ENCODE results near the gene C9orf50. TPM values are rescaled to one million over a fixed set of nuclear protein-coding genes. Genes with fewer than 3 reads are reported as not detected.
"Not testable (repeated sequence)": the region's sequence is repeated elsewhere in the genome, so short reads cannot be mapped to it uniquely, and the experiment has no call there.

Gene C9orf50
- total RNA-seq, 1 donor from 2014 or later: not detected

DNA sequence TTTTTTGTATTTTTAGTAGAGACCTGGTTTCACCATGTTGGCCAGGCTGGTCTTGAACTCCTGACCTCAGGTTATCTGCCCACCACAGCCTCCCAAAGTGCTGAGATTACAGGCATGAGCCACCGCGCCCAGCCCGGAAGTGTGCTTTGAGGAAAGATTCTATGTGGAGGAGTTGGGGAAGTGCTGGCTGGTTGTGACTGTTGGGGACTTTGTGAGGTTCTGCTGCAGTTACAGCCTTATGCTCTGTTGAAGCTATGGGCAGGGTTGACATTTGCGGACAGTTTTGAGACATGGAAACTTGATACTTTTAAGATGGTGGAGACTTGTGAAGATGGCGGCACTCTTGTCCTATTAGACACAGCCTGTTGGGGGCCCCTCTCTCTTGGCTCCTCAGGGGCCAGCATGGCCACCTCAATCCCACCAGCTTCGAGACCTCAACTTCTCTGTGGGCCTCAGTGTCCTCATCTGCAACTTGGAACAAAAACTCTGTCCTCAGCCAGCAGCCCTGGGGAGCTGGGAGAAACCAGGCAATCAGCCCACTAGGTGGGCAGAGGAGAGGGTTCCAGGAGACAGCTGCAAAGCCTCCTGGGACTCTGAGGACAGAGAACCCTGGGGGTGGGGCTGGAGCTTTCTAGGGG, 24.9 kb downstream of the C9orf50 start:
- intact Hi-C loops (cut with micrococcal nuclease): no loop called here

- intact Hi-C loops (cut with micrococcal nuclease): no loop called here
These were observed 25.6 kb downstream of the C9orf50 start for GRCh38 chr9:129595311-129595741.

DNA sequence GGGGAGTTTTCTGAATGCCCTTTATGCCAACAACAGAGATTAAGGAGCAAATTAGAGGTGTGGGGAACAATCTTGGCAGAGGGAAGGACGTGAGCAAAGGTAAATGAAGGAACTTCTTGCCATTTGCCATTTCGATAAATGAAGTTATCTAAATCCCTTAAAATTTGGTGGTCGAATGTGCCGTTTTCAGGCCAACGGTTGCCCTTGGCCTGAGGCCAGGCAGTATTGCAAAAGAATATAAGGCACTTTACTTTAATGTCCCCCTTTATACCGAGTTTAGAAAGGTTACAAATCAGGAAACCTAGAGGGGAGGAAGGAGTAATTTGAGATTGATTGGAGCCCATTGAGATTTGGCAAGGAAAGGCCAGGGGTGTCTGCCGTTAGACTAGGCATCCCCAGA, 26.3 kb downstream of the C9orf50 start:
- intact Hi-C loops (cut with micrococcal nuclease): no loop called here

GRCh38 chr9:129592790-129593189, 28.1 kb downstream of the C9orf50 start:
- intact Hi-C loops (cut with micrococcal nuclease): not testable (repeated sequence)

DNA sequence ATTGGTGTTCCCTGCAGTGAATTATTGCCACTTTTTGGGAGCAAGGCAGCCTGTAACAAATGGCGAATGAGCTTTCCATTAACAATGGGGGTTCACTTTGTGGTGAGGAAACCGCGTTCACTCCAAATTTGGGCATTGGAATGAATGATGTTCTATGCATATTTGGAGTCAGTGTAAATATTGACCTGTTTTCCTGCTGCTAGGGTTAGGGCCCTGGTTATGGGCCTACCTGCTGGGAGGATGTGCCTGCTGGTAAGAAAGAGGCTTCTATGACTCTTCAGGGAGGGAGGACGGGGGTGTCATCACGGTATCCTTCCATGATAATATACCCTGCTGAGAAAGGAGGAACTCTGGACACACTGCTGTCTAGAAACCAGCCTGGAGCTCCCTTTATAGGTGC, 29.0 kb downstream of the C9orf50 start:
- intact Hi-C loops (cut with micrococcal nuclease): no loop called here

DNA sequence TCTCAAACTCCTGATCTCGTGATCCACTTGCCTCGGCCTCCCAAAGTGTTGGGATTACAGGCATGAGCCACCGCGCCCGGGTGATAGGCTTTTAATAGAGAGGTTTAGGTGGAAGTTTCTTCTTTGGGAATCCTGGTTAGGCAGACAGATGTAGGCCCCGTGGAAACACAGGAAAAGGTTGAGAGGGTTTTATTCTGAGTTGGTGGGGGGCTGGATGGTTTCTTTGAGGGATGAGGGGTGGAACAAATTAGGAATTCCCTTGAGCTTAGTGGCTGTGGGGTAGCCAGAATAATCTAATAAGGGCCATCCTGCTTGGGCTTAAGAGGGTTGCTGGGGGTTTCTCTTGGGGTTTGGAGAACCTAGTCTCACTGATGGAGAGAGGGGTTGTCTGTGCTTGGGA, 30.4 kb downstream of the C9orf50 start:
- intact Hi-C loops (cut with micrococcal nuclease): no loop called here

DNA sequence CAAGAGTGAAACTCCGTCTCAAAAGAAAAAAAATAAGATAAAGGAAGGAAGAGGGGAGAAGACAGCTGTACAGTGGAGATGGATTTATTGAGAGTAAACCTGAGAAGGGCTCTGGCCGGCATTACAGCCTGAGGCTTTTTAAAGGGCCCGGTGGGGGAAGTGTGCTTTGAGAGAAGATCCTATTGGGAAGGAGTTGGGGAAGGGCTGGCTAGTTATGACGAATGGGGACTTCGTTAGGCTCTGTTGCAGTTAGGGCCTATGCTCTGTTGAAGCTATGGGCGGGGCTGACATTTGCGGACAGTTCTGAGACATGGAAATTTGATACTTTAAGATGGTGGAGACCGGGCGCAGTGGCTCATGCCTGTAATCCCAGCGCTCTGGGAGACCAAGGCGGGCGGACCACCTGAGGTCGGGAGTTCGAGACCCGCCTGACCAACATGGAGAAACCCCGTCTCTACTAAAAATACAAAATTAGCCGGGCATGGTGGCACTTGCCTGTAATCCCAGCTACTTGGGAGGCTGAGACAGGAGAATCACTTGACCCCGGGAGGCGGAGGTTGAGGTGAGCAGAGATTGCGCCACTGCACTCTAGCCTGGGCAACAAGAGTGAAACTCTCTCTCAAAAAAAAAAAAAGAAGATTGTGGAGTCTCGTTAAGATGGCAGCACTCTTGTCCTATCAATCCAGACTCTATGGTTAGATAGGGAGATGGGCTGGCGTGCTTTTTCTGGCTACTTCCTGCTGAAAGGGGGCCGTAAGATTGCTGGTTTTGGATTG, 33.2 kb downstream of the C9orf50 start:
- intact Hi-C loops (cut with micrococcal nuclease): loop anchor here (10.0 kb wide), 1 partner anchor 93 kb away; no protein-coding TSS in a partner anchor

- intact Hi-C loops (cut with micrococcal nuclease): loop anchor here (10.0 kb wide), 1 partner anchor 92 kb away; no protein-coding TSS in a partner anchor
These were observed 34.2 kb downstream of the C9orf50 start for GRCh38 chr9:129586685-129587084.

DNA sequence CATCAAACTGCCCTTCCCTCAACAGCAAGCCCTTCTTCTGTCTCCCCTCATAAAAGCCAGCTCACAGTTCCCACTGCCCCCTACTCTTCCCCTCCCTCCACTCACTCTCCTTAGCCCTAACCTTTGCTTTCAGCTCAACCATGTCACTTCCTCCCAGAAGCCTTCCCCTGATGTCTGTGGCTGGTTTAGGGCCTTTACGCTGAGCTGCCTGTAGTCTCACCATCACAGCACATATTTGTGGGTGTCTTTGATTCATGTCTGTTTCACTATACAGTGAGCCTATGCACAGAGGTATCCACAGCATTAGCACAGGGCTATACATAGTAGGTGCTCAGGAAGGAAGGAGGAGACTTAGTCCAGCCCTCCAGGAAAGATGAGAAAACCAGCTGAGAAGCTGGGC, 34.7 kb downstream of the C9orf50 start:
- intact Hi-C loops (cut with micrococcal nuclease): loop anchor here (10.0 kb wide), 1 partner anchor 91 kb away; no protein-coding TSS in a partner anchor

GRCh38 chr9:129585352-129585751, 35.5 kb downstream of the C9orf50 start:
- intact Hi-C loops (cut with micrococcal nuclease): loop anchor here (10.0 kb wide), 1 partner anchor 91 kb away; no protein-coding TSS in a partner anchor

DNA sequence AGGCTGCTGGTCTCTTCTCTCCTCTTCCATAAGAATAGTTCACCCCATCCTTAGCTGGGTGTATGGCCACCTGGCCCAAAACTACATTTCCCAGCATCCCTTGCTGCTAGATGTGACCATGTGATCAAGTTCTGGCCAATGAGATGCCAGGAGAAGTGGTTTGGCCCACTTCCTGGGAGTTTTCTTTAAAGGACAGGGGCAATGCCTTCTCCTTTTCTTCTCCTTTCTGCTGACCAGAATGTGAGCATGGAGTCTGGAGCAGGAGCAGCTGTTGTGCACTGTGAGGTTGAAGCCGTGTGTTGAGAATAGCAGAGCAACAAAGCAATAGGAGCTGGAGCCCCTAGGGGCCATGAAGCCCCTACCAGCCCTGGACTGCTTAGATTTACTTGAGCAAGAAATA, 36.8 kb downstream of the C9orf50 start:
- intact Hi-C loops (cut with micrococcal nuclease): loop anchor here (10.0 kb wide), 1 partner anchor 89 kb away; no protein-coding TSS in a partner anchor

GRCh38 chr9:129583308-129584038, 37.4 kb downstream of the C9orf50 start:
- intact Hi-C loops (cut with micrococcal nuclease): loop anchor here (10.0 kb wide), 1 partner anchor 89 kb away; no protein-coding TSS in a partner anchor

DNA sequence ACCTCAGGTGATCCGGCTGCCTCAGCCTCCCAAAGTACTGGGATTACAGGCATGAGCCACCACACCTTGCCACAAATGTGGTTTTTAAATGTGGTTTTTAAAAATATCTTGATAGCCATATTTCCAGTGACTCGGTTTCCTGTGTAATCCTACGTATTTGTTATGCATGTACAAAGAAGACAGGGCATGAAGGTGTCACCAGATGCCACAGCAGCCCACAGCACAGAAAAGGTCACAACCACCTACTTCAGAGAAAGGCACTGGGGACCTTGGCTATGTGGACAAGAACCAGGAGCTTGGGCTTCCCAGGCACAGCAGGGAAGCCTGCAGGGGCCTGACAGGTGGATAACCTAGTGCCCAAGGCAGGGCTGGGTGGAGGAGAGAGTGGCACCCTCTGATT, 38.0 kb downstream of the C9orf50 start:
- intact Hi-C loops (cut with micrococcal nuclease): loop anchor here (10.0 kb wide), 1 partner anchor 88 kb away; no protein-coding TSS in a partner anchor

GRCh38 chr9:129581505-129582189, 39.3 kb downstream of the C9orf50 start:
- intact Hi-C loops (cut with micrococcal nuclease): loop anchor here (10.0 kb wide), 1 partner anchor 87 kb away; no protein-coding TSS in a partner anchor

DNA sequence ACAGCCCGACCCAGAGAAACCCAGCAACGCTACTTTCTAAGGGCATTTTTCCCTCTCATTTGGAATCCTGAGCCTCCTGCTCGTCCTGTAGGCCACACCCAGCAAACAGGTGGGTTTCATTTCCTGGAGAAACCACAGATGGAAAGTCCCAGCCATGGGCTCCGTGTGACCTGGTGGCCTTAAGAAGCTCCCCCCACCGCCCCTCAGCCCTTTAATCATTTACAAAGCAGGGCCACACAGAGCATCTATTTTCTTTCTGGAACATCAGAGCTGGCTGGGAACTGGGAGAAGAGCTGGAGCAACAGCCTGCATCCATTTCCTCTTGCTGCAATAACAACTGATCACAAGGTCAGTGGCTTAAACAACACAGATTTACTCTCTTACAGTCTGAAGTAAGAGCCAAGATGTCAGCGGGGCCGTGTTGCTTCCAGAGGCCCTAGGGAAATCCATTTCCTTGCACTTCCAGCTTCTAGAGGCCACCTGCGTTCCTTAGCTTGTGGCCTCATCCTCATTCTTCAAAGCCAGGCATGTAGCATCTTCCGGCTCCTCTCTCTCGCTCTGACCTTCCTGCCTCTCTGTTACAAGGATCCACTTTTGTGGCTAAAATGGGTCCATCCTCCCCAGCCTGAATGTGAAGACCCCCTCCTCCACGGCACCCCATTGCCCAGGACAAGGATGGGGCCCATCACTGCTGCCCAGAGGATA, 40.5 kb downstream of the C9orf50 start:
- intact Hi-C loops (cut with micrococcal nuclease): loop anchor here (10.0 kb wide), 1 partner anchor 86 kb away; no protein-coding TSS in a partner anchor

DNA sequence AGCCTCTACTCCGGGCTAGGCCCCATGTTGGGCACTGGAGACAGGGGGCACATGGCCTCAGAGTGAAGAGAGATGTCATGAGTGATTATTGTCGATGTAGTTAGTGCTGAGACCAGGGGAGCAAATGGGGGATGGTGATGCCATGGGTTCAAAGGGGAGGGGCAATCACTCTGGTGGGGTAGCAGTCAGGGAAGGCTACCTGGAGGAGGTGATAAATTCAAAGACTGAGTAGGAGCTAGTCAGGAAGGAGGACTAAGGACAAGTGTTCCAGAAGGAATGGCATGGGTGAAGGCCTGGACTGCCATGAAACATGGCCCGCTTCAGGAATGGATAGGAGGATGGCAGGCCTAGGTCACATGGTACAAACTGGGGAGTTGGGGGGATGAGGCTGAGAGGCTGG, 41.6 kb downstream of the C9orf50 start:
- intact Hi-C loops (cut with micrococcal nuclease): no loop called here

DNA sequence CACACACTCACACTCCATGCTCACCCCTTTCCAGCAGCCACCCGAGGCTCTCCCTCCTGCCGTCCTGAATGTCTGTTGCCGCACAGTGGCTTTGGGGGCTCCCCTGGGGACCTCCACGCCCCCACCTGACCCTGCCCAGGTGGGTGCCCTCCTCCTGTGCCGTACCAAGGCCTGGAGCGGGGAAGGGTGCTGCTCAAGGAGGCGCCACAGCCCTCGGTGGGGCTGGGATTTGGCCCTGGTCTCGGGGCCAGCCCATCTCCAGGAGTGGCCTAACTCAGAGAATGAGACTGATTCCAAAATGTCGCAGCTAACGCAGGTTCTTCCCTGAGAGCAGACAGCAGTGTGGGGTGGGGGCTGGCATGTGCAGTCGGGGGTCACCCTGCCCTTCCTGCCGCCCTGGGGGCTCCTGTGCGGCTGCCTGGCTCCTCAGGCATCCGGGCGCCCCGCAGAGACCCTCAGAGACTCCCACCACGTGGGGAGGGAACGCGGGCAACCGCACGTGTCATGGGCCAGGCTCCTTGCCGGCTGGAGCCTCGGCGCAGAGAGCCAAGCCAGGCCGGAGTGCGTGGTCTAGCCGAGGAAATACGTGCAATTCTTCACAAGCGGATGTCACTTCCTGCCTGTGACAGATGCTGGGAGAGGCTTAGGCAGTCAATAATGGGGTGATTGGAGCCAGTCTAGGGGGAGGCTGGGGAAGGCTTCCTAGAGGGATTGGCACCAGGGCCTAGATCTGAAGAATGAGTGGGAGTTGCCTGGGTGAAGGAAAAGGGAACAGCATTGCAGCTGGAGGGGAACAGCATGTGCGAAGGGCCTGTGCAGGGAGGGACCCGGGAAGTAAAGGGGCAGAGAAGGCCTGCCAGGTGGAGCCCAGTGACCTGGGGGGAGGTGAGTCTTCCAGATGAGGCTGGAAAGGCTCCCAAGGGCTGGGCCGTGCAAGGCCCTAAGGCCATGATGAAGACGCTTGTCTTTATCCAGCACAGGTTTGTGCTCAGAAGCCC, 44.1 kb downstream of the C9orf50 start:
- intact Hi-C loops (cut with micrococcal nuclease): no loop called here

DNA sequence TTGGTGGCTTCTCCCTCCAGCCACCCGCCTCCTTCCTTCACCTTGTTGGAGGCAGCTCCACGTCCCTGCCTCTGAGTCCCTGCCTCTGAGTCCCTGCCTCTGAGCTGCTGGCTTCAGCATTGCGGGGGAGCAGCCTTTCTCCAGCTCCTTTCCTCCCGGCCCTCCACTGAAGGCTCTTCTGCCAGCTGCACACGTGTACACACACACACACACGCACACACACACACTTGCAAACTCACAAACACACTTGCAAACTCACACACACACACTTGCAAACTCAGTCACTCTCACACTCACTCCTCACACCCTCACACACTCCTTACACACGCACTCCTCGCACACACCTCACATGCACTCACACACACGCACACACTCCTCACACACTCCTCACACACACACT, 45.1 kb downstream of the C9orf50 start:
- intact Hi-C loops (cut with micrococcal nuclease): no loop called here

Measured in T-helper 2 cell treated with Interferon-gamma antibody and Interleukin-4, amounts not matched to agents 100 ng/mL and 5 ng/mL, for 36 hours (primary cell).